Stimulated activated CD8-positive, alpha-beta memory T cell treated with anti-CD3 and anti-CD28 coated beads, Interleukin-4, amount 100 ng/mL, for 4 hours (primary cell): ENCODE results near the gene MRPS33.
"Not testable (repeated sequence)": the region's sequence is repeated elsewhere in the genome, so short reads cannot be mapped to it uniquely, and the experiment has no call there.

Source experiments
- DNase-seq, 2 donors: peaks; one replicate each; pipeline ENCODE4 v3.0.0-alpha.2; 2020; ENCODE audit warnings: low read depth in 2 of 2, low spot score in 1 of 2

MRPS33 gene

DNA sequence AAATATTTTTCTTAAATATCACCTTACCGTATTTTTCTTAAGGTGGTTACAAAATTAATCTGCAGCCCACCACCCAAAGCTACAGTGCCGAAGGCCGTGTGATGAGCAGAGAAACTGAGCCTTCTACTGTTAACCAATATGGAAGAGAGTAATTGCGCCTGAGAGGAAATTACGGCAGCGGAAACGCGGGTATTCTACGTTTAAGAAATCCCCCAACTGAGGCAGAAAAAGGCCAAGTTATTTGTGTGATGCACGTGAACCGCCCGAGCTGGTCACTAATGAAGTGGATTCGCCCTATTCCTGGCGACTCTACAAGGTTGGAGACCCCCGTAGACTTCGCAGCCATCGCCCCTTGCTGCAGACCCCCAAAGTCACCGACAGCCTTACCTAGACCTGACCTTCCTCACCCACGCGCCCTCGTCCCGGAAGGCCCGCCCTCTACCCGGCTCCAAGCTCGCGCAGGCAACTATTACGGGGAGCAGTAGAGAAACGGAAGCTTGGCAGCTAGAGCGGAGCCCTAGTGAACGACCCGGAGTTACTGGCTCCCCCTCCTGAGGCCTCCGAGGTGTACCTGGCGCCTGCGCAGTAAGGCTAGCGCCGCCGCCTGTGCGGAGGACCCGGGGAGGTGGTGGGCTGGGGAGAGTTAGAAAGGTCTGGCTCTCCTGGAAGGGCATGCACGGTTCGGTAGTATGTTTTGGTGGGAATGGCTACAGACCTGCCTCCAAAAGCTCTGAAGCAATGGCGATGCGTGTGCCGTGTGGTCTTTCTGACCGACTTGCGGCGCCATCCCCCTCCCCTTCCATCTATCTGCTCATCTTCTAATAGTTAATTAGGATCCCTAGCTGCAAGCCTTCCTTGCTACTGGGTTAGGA lies at the start of gene MRPS33:
Gene MRPS33, minus strand, starts transcription at position 429 of the 872 bp plus-strand sequence. CDS start 4,319 bp downstream, outside the sequence.
- peak; percentile 88 to 92 for DNase-seq

DNA sequence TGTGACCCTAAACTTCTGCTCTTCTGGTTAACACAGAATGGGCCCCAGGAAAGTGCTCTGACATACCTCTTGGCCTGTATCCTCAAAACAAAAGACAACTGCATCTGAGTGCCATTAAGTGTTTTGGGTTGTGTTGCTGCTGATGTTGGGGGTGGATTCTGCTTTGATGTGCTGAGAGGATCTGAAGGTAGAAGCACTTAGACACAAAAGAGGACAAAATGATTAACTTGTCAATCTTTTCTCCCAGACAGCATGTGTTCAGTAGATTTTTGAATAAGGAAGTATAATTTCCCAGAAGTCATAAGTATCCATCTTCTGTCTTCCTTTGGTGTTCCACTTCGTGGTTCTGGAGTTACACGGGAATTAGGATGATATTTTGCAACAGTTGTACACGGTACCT lies 43.0 kb upstream of the MRPS33 start:
- DNase-seq, result no peak

DNA sequence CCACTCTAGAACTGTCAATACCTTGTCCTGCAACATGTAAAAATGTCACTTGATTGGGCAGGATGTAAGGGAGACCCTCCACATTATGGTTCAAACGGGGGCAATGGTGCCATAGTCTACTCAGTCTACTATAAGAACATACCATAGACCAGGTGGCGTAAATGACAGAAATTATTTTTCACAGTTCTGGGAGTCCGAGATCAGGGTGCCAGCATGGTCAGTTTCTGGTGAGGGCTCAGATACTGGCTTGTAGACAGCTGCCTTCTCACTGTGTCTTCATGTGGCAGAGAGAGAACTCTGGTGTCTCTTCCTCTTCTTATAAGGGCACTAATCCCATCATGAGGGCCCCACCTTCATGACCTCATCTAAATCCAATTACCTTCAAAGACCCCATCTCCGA lies 40.4 kb upstream of the MRPS33 start:
- DNase-seq, result no peak

DNA sequence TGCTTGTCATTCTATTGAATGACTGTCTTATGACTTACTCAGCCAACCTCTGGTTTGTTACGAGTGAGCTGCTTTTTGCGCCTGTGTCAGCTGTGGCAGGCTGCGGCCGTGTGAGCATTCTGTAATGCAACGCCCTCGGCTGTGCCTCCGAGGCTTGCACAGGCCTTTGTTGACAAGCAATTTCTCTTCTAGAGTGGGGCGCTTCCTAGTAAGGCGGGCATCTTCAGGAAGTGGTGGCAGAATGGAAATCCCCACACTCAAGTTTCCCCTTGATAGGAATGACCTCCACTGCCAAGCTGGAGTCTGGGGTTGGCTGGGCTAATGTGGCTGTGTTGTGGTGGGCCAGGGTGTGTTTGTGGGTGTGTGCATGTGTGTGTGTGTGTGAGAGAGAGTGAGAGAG lies 38.9 kb upstream of the MRPS33 start:
- DNase-seq, result peak; percentile 17 to 18

DNA sequence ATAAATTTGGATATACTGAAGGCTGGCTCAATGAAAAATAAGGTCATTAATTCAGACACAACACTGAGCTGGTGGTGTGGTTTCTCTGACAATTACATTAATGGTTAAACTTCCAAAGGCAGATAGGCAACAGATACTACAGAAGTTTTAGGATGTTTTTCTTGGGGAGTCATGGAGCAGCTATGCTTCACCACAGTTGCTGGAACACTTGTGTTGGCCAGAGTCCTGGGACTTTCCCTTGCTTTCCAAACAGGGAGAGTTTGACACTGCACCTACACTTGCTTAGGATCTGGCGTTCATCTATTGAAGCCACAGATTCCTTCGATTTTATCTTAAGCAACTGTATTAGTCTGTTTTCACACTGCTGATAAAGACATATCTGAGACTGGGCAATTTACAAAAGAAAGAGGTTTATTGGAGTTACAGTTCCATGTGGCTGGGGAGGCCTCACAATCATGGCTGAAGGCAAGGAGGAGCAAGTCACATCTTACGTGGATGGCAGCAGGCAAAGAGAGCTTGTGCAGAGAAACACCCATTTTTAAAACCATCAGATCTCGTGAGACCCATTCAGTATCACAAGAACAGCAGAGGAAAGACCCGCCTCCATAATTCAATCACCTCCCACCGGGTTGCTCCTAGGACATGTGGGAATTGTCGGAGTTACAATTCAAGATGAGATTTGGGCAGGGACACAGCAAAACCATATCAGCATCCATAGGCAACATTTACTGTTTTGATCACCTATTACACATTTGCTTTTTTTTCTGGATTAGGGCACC lies 31.3 kb upstream of the MRPS33 start:
- no peak for DNase-seq

DNA sequence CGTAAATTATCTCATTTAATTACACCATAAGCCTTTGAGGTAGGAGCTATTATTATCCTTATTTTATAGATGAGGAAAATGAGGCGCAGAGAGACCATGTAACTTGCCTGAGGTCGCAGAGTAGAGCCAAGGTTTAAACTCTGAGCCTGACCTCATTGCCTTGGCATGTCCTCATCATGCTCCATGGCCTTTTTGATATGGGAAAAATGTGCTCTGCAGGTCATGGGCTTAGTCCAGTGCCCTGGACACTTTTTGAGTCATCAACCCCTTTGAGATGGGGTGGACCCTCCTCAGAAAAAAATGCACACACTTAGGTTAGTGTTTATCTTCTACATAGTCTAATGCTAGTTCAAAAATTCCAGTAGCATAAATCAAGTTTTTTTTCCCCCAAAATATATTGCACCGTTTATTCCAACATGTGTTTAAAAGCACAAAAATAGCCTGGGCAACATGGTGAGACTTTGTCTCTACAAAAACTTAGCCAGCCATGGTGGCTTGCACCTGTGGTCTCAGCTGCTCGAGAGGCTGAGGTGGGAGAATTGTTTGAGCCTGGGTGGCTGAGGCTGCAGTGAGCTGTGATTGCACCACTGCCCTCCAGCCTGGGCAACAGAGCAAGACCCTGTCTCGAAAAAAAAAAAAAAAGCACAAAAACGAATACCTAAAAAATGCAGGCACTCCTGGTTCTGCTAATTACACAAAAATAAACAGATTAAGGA lies 30.5 kb upstream of the MRPS33 start:
- DNase-seq, result no peak

DNA sequence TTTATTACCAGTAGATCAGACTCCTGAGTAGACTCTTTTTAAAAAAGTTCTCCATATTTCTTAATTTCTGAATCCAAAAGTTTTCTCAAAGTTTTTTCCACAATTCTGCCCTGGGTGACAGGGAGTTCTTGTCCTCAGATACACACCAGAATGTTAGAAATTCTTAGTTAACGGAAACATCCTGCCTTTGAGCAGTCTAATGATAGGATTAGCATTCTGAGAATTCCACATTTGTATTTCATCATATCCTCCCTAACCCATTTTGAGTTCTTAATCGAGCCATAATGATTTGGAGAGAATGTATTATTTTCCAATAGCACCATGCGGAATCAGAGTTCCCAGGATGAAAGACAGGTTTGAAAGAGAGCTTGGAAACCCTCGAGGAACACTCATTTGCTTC lies 28.9 kb upstream of the MRPS33 start:
- DNase-seq, result no peak

DNA sequence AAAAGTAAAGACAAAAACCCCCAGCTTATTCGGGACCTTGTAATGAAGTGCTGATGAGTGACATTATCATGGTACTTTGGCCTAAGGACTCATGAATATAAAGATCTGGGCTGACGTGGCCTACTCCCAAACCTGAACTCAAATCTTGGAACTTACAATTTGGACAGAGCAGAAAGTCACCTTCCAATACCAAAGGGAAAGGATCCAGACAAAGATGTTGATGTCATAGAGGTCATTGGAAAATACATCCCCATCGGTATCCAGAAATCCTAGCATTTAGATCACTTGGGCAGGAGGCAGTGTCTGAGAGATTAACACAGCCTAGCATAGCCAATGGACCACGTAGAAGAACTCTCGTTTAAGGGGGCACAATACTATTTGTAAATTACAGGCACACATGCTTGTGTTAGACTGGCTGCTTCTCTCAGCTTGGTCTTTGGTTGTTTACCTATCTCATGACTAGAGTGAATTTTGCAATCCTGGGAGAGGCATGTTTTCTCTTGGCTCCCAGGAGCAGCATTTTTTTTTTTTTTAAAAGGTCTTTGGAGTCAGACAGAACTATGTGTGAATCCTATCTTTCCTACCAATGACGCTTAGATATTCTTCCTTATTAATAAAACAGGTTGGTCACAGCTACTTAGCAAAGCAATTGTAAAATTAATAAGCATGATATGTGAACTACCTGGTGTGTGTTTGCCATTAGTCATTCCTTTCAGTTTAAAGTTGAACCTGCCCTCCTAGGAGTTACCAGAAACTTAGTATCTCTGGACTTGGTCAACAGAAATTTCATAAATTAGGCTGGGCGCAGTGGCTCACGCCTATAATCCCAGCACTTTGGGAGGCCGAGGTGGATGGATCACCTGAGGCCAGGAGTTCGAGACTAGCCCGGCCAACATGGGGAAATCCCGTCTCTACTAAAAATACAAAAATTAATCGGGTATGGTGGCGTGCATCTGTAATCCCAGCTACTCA lies 27.8 kb upstream of the MRPS33 start:
- DNase-seq, result no peak

DNA sequence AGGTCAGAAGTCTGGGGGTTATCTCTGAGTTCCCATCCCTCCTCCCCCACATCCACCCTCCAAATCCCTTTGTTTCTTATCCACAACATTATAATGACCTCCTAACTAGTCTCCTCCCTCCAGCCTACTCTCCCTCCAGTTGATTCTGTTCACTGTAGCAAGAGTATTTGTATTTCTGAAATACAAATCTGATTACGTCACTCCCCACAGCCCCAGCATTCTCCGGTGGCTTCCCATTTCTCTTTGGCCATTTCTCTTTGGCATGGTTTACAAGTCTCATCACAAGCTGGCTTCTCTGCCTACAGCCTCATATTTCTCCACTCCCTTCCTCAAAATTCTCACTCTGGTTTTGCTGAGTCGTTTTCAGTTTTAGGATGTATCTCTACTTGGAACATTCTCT lies 24.6 kb upstream of the MRPS33 start:
- DNase-seq, result no peak

DNA sequence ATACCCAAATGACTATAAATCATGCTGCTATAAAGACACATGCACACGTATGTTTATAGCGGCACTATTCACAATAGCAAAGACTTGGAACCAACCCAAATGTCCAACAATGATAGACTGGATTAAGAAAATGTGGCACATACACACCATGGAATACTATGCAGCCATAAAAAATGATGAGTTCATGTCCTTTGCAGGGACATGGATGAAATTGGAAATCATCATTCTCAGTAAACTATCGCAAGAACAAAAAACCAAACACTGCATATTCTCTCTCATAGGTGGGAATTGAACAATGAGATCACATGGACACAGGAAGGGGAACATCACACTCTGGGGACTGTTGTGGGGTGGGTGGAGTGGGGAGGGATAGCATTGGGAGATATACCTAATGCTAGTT lies 23.3 kb upstream of the MRPS33 start:
- DNase-seq, result not testable (repeated sequence)

DNA sequence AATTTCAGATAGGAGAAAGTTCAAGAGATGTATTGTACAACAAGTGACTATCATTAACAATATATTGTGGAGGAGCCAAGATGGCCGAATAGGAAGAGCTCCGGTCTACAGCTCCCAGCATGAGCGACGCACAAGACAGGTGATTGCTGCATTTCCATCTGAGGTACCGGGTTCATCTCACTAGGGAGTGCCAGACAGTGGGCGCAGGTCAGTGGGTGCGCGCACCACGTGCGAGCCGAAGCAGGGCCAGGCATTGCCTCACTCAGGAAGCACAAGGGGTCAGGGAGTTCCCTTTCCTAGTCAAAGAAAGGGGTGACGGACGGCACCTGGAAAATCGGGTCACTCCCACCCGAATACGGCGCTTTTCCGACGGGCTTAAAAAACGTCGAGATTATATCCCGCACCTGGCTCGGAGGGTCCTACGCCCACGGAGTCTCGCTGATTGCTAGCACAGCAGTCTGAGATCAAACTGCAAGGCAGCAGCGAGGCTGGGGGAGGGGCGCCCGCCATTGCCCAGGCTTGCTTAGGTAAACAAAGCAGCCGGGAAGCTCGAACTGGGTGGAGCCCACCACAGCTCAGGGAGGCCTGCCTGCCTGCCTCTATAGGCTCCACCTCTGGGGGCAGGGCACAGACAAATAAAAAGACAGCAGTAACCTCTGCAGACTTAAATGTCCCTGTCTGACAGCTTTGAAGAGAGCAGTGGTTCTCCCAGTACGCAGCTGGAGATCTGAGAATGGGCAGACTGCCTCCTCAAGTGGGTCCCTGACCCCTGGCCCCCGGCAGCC lies 18.0 kb upstream of the MRPS33 start:
- DNase-seq, result not testable (repeated sequence)

DNA sequence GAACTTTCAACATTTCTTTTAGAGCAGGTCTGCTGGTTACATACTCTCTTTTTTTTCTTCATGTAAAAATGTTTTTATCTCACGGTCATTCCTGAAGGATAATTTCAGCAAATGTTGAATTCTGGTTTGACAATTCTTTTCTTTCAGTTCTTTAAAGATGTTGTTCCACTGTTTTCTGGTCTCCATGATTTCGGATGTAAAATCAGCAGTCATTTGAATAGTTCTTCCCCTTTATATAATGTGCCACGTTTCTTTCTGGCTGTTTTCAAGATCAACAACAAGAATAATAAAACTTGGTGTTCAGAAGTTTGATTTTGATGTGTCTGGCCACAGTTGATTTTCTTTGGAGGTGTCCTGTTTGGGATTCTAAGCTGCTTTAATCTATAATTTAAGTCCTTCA lies 14.0 kb upstream of the MRPS33 start:
- DNase-seq, result no peak

DNA sequence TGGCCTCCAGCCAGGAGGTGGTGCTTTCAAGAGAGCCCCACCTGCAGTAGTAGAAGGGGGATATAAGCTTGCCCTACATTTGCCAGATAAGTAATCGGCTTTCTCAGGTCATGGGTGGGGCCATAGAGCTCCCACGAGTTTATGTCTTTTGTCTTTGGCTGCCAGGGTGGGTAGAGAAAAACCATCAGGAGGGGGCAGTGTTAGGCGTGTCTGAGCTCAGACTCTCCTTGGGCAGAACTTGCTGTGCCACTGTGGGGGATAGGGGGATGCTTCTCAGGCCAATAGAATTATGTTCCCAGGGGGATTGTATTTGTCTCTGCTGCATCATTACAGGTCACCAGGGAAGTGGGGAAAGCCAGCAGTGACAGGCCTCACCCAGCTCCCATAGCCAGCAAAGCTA lies 12.3 kb upstream of the MRPS33 start:
- no peak for DNase-seq

DNA sequence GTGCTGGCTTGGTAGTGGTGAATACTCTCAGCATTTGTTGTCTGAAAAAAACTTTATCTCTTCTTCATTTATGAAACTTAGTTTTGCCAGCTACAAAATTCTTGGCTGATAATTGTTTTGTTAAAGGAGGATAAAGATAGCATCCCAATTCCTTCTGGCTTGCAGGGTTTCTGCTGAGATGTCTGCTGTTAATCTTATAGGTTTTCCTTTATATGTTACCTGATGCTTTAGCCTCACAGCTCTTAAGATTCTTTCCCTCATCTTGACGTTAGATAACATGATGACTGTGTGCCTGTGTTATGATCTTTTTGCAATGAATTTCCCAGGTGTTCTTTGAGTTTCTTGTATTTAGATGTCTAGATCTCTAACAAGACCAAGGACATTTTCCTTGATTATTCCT lies 9.9 kb upstream of the MRPS33 start:
- DNase-seq, result no peak

DNA sequence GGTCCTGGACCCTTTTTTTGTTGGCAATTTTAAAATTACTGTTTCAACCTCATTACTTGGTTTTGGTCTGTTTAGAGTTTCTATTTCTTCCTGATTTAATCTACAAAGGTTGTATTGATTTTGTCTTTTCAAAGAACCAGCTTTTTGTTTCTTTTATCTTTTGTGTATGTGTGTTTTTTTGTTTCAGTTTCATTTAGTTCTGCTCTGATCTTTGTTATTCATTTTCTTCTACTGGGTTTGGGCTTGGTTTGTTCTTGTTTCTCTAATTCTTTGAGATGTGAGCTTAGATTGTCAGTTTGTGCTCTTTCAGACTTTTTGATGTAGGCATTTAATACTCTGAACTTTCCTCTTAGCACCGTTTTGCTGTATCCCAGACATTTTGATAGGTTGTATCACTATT lies 8.5 kb upstream of the MRPS33 start:
- DNase-seq, result no peak

DNA sequence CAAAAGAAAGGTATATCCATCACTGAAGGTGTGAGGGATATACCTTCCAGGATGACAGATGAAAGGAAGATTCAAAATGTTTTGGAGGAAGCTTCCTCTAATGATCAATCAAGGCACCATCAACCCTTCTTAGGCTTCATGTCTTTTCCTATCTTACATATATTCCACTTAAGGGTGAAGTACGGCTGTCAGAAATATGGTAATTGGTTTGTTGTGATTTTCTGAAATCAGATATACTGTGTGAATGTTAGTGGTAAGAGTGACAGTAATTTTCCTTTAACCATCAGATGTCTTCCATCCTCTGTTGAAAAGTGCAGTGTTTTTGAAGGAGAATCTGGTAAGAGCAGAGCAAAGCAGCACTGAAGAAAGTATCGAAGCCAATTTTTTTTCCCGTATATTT lies 2.8 kb upstream of the MRPS33 start:
- DNase-seq, result no peak

DNA sequence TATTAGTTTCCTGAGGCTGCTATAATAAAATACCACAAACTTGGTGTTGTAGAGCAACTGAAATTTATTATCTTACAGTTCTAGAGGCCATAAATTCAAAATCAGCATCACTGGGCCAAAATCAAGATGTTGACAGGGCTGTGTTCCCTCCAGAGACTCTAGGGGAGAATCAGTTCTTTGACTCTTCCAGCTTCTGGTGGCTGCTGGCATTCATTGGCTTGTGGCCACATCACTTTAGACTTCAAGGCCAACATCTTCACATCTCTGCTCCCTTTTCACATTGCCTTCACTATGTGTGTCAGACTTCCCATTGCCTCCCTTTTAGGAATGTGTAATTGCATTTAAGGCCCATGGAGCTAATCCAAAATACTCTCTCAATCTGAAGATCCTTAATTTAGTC lies 1.6 kb upstream of the MRPS33 start:
- DNase-seq, result no peak

DNA sequence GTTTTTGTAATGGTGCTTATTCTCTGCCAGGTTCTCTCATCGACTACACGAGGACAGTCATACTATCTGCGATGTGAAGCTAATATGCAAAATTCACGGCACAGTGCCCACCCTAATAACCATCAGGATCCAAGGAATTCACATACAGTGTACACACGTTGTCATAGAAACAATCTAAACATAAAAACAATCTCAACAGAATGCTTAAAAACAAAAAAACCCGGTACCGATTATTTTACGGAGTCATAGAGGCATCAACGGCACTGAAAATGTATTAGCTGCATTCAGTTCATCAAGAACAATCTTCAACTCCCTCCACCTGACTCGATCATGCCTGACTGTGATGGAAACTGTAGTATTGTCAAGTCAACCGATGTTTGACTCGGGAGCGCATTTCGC lies 628 bp downstream of the MRPS33 start:
- no peak for DNase-seq

DNA sequence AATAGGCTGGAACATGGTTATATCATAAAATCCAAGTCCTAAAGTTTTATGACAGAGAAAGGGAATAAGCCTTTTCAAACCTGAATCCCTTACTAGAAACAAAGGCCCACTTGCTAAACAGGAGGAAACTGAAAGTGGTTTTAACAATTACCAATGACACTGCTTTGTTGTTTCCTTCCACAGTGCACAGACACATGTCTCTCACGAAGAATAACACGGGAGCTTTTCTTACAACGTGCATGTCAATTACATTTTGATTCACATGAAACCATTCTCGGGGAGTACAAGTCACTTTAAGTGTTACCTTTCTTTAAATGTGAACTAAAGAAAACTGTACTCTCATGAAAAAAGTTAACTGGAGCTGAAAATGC lies 1.4 kb downstream of the MRPS33 start:
- no peak for DNase-seq
